Eye (tissue), 1 donor: ENCODE results near the gene GPANK1.
A peak's percentile ranks its signal among the peaks of the same experiment; 100 is the strongest.

ENCODE experiments used
- DNase-seq: peaks from one replicate; pipeline ENCODE4 v3.0.0-alpha.2; 2015

The GPANK1 gene

GRCh38 chr6:31661262-31662123, 3.3 kb downstream of the GPANK1 start:
- DNase-seq = no peak

DNA sequence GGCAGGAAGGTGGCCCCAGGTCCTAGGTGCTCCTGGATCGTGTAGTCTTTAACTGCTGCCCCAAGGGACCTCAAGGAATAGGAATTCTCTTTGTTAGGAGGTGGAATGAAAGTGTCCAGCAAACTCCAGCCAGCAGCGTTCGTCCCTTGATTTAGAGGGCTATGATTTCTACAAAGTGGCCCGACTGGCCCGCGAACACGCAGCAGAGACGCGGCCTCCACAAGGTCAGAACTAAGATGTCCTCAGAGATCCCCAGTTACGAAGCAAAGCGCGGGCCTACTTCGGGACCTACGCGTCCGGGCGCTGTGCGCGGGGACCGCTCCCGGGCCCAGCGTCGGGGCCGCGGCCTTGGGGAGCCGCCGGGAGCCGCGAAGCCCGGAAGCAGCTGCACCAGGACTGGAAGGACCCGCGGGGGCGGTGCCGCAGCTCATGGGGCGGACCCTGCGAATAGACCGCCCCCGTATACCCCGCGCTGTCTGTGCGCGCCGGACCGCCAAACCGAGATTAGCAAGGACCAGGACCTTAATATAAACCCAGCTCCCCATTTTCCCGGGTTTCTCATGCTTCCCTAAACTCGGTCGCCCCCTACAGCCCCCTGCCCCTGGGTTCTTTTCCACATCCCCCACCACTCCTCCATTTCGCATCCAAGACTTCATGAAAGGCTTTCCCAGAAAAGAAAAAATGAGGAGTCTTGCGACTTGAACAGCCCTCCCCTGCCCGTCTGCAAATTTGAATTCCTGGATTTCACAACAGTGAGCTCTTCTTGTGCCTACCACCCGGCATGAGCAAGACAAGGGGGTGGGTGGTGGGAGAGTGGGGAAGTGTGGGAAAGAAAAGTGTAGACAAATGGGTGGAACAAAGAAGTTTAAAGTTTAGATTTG, 4.2 kb downstream of the GPANK1 start, which contains the start of gene C6orf47:
Gene C6orf47 (minus strand): TSS at position 398 of the 881 bp plus-strand sequence. CDS start 831 bp downstream, outside the sequence.
- peak; percentile 90 for DNase-seq

- no peak for DNase-seq
These were observed 5.0 kb downstream of the GPANK1 start for GRCh38 chr6:31659649-31660380.

- DNase-seq = no peak
These were observed 5.7 kb downstream of the GPANK1 start for GRCh38 chr6:31658983-31659648.

- DNase-seq = no peak
These were observed 6.6 kb downstream of the GPANK1 start for GRCh38 chr6:31658158-31658688.

- DNase-seq = no peak
These were observed 7.2 kb downstream of the GPANK1 start for GRCh38 chr6:31657406-31658157.

DNA sequence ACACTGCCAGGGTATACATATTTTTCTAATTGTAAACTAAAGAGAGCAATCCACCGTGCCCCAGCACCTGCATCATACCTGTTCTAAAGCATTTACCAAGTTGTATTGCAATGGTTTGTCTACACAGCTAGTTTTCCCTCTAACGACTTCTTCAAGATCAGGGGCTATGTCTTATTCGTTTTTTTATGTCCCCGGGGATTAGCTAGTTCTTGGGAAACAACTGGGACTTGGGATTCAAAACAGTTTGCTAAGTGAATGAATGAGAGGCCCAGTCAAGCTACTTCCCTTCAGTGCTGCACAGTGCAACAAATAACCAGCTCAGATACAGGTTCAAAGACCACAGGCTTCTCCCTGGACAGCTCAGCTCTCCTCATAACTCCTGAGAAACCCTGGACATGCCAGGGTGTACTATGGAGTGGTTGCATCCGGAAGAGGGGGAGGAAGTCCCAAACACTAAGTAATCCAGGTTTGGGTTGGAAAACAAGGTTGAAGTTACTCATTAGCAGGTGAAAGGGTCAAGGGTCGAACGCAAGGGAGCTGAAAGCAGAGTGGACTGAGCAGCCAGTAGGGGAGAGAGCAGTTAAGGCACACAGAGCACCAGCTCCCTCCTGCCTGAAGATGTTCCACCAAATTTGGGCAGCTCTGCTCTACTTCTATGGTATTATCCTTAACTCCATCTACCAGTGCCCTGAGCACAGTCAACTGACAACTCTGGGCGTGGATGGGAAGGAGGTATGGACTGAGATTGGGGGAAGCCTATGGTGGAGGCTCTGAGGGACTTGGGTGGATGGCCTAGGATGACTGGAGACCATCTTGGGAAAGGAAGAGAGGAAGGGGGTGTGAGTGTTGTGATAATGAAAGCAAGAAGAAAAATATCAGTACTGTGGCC, 9.2 kb downstream of the GPANK1 start, which contains the start of gene APOM:
Gene APOM (plus strand): TSS at position 546 of the 889 bp plus-strand sequence. CDS start 73 bp downstream, at position 619.
- no peak for DNase-seq

DNA sequence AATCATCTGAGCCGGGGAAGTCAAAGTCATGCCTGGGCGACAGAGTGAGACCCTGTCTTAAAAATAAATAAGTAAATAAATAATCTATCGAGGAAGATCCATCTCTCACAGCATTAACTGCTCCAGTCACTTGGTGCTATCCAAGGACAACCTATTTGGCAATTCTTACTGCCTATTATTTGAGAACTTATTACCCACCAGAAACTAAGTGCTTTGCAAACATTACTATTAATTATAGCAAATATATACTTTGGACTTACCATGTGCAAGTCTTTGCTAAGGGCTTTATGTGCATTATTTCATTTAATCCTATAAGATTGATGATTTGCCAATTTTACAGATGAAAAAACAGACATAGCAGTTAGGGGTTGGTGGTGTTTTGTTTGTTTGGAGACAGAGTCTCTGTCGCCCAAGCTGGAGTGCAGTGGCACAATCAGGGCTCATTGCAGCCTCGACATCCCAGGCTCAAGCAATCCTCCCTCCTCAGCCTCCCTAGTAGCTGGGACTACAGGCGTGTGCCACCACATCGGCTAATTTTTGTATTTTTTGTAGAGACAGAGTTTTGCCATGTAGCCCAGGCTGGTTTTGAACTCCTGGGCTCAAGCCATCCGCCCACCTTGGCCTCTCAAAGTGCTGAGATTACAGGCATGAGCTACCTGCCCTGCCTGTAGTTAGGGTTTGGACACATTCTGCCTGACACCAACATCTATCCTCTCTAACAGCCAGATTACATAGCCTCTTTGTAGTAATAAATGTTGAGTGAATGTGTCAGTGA, 10.0 kb downstream of the GPANK1 start:
- no peak for DNase-seq

DNA sequence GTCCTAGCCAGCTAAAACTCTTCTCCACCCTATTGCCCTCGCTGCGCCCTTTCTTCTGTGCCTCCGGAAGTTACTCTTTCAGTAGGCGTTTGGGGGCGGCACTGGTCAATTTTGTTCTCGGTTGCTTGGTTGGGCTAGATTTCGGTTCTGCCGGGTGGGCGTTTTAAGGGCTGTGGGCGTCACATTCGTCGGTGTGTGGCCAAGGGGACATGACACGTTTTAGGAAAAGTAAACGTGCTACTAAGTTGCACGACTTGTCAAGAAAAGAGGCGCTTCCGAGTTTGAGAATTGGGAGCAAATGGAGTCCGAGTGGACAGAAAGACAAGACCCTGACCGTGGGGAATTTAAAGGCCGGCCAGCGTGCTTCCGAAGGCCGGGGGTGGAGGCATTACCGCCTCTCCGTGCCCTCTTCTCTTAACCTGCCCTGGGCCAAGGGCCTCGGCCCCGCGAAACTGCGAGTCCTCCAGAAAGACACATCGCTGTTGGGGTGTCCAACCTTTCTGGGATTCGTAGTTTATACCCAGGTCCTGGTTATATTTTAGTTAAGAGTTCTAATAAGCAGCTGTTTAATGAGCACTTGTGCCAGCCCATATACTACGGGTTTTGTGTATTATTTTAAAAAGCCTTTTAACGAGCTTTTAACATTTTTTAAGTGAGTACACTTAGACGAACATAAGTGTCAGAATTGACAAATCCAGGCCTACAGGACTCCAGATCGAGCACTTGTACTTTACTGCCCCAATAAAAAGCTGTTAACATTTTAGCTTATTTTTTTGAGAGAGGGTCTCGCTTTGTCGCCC, 11.7 kb downstream of the GPANK1 start:
- DNase-seq = no peak

DNA sequence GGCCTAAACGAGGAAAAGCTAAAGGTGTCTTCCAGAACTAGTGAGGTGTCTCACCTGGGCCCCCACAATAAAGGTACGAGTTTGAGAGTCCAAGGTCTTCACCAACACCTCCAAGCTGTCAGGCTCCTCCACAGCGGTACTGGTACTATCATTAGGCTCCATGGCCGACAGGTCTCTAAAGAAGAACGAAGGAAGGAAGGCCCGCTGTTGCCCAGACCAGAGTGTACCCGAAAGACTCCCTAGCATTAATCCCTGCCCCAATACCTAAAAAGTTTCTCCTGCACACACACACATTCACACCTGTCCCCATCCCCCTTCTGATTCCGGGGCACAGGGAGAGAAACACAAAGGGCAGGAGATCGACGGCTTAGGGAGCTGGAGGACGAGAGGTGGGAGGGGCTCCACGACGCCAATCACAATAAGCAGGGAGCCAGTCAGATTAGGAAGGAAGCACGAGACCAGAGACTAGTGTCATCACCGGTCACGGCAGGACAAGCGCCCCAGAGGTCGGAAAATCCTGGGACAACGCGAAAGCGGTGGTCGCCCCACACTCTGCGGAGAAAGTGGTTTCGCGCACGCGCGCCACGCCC, 13.1 kb downstream of the GPANK1 start:
- no peak for DNase-seq

DNA sequence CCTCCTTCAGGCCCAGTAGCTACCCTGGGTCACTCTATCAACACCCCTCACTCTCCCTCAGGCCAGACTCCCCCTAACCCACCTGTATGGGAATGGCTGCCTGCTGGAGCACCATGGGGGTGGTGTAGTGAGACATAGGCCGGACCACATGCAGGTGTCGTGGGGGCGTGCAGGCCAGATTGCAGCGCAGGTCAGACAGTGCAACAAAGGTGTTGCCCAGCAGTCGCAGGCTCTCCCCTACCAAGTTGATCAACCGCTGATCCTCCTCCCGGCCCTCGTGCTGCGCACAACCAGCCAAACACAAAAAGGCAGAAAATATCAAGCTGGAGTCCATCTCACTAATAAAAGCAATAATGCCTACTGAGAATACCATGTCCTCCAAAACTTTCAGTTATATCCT, 19.5 kb downstream of the GPANK1 start:
- DNase-seq = no peak

- DNase-seq = no peak
These were observed 20.9 kb downstream of the GPANK1 start for GRCh38 chr6:31643818-31644454.

- DNase-seq = no peak
These were observed 21.8 kb downstream of the GPANK1 start for GRCh38 chr6:31642798-31643570.

GRCh38 chr6:31641370-31641769, 23.4 kb downstream of the GPANK1 start:
- DNase-seq = no peak

GRCh38 chr6:31640612-31641011, 24.2 kb downstream of the GPANK1 start:
- DNase-seq = no peak

- DNase-seq = no peak
These were observed 25.3 kb downstream of the GPANK1 start for GRCh38 chr6:31639449-31639861.

- DNase-seq = no peak
These were observed 25.8 kb downstream of the GPANK1 start for GRCh38 chr6:31639043-31639442.
